Measurements from ENCODE around the gene BABAM2. TPM values are rescaled to one million over a fixed set of nuclear protein-coding genes. Genes with fewer than 3 reads are reported as not detected.

BABAM2 gene
- total RNA-seq, 1 donor from 2014 or later, result 28.5 TPM

DNA sequence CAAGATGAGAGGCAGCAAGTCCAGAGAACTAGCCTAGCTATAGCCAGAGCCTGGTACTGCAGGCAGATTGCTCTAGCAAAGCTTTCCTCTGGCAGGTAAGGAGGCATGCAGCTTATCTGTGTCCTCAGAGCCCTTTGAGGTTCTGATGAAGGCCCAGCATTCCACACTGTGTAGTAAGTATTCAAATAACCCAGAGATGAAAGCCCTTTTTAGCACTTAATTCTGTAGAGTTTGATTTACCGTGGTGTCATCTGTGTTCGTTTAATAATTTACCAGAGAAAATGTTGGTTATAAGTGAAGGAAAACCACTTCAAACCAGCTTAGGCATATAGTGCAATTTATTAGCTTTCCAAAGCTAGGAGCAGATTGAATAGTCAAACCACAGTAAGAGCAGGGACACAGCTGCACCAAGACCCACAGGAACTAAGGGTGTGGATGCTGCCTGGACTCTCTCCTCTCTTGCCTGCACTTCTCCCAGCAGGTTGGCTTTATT lies 226.6 kb downstream of the BABAM2 start:
- no peak overlapping the region for H2AFZ ChIP-seq (ENCODE audit: low read depth, low read length)
- Mint-ChIP-seq H3K4me1 (ENCODE audit: low read depth, unreplicated experiment) (peaks cover 13% of the 10 kb centered on the region), H3K4me3 (ENCODE audit: unreplicated experiment) (no peak overlapping the region), H3K36me3 (ENCODE audit: low read depth, unreplicated experiment) (peaks cover 5% of the 10 kb centered on the region), H3K27me3 (ENCODE audit: low read depth, unreplicated experiment) (no peaks in the 10 kb centered on the region), H3K27ac (ENCODE audit: unreplicated experiment) (no peak overlapping the region), H3K9me3 (ENCODE audit: unreplicated experiment) (peaks cover 8% of the 10 kb centered on the region)
- FAIRE-seq (no peak), DNase-seq (ENCODE audit: low read depth) (peak; percentile 39)
- H3K4me2 ChIP-seq (ENCODE audit: low read length), result no peak overlapping the region
- H3K4me1 ChIP-seq (ENCODE audit: insufficient read depth, low read length), result no peaks in the 10 kb centered on the region
- H3K36me3 ChIP-seq (ENCODE audit: insufficient read depth, low read length), result no peaks in the 10 kb centered on the region
- H3K9ac ChIP-seq (ENCODE audit: low read length), result no peak overlapping the region
- H3K79me2 ChIP-seq (ENCODE audit: insufficient read depth, low read length), result no peaks in the 10 kb centered on the region
- H4K20me1 ChIP-seq (ENCODE audit: insufficient read depth, low read length), result no peaks in the 10 kb centered on the region
- no peak overlapping the region for H3K4me3 ChIP-seq (ENCODE audit: insufficient read depth, low read depth, low read length)
- no peaks in the 10 kb centered on the region for H3K27me3 ChIP-seq (ENCODE audit: insufficient read depth, low read length)
- H3K27ac ChIP-seq (ENCODE audit: low read depth, low read length), result no peak overlapping the region
- no peaks in the 10 kb centered on the region for H3K9me3 ChIP-seq (ENCODE audit: insufficient read depth, low read depth, low read length)
- no peak for TF ChIP-seq EZH2 (IDR thresholded peaks at IDR 0.05; ENCODE audit: insufficient read depth, low read length)
- TF ChIP-seq, protein P1, sequence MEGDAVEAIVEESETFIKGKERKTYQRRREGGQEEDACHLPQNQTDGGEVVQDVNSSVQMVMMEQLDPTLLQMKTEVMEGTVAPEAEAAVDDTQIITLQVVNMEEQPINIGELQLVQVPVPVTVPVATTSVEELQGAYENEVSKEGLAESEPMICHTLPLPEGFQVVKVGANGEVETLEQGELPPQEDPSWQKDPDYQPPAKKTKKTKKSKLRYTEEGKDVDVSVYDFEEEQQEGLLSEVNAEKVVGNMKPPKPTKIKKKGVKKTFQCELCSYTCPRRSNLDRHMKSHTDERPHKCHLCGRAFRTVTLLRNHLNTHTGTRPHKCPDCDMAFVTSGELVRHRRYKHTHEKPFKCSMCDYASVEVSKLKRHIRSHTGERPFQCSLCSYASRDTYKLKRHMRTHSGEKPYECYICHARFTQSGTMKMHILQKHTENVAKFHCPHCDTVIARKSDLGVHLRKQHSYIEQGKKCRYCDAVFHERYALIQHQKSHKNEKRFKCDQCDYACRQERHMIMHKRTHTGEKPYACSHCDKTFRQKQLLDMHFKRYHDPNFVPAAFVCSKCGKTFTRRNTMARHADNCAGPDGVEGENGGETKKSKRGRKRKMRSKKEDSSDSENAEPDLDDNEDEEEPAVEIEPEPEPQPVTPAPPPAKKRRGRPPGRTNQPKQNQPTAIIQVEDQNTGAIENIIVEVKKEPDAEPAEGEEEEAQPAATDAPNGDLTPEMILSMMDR (IDR thresholded peaks at IDR 0.05; ENCODE audit: insufficient read depth, low read depth, low read length), result no peak

DNA sequence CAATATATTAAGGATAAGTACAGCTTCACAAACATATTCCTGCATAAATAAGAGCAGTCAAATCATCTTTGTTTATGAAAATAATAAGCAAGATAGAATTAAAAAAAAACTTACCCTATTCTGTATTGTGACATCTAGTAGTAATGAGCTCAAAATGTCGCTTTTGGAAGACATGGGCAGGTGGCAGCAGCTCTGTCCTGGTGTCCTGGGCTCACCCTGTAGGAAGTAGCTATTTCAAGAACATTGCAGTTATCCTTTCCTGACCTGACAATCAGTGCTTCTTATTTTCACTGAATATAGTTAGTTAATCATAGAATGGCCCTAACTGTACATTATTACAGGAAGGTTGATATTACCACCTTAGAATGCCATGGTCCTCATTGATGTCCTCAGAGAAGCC lies 229.1 kb downstream of the BABAM2 start:
- no peak overlapping the region for H2AFZ ChIP-seq (ENCODE audit: low read depth, low read length)
- no peak overlapping the region for H3K27ac ChIP-seq (ENCODE audit: low read depth, low read length)
- no peaks in the 10 kb centered on the region for H3K4me1 ChIP-seq (ENCODE audit: insufficient read depth, low read length)
- H3K27me3 Mint-ChIP-seq (ENCODE audit: low read depth, unreplicated experiment), result no peaks in the 10 kb centered on the region
- FAIRE-seq (no peak), DNase-seq (ENCODE audit: low read depth) (no peak)
- H3K4me2 ChIP-seq (ENCODE audit: low read length), result no peak overlapping the region
- H3K4me3 ChIP-seq (ENCODE audit: insufficient read depth, low read depth, low read length), result no peak overlapping the region
- H3K27ac Mint-ChIP-seq (ENCODE audit: unreplicated experiment), result no peak overlapping the region
- H3K9ac ChIP-seq (ENCODE audit: low read length), result no peak overlapping the region
- H3K36me3 Mint-ChIP-seq (ENCODE audit: low read depth, unreplicated experiment), result peaks cover 5% of the 10 kb centered on the region
- no peaks in the 10 kb centered on the region for H3K9me3 ChIP-seq (ENCODE audit: insufficient read depth, low read depth, low read length)
- no peaks in the 10 kb centered on the region for H3K9me3 Mint-ChIP-seq (ENCODE audit: unreplicated experiment)
- no peaks in the 10 kb centered on the region for H3K36me3 ChIP-seq (ENCODE audit: insufficient read depth, low read length)
- no peaks in the 10 kb centered on the region for H4K20me1 ChIP-seq (ENCODE audit: insufficient read depth, low read length)
- H3K4me1 Mint-ChIP-seq (ENCODE audit: low read depth, unreplicated experiment), result peaks cover 15% of the 10 kb centered on the region
- H3K4me3 Mint-ChIP-seq (ENCODE audit: unreplicated experiment), result no peak overlapping the region
- no peaks in the 10 kb centered on the region for H3K79me2 ChIP-seq (ENCODE audit: insufficient read depth, low read length)
- no peaks in the 10 kb centered on the region for H3K27me3 ChIP-seq (ENCODE audit: insufficient read depth, low read length)
- no peak for TF ChIP-seq EZH2 (IDR thresholded peaks at IDR 0.05; ENCODE audit: insufficient read depth, low read length)
- TF ChIP-seq, protein P1 (IDR thresholded peaks at IDR 0.05; ENCODE audit: insufficient read depth, low read depth, low read length), result no peak

DNA sequence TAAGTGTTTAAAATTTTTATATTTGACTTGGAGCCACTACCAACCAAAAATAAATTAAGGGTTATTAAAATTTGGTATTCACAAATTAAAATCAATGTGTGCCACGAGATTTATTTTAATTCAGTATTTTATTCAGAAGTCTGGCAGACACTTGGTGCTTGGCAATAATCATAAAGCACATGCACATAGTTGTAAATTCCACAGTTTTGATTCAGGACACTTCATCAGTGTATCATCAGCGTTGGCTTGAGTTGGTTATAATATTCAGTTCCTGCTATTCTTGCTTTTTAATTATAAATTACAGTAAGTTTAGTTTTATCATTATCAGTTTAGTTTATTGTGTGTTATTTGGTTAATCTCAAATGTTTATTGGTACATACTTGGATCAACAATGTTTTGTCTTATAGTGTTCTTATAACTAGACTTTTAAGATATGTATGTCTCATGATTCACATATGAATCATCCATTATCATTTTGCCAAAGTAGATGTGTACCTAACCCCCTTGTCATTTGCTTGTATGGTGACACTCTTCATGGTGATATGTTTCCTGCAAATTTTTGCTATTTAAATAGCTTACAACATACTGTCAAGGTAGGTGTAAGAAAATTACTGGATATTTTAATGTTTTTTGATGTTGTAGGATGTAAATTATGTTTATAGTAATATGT lies 237.9 kb downstream of the BABAM2 start:
- Mint-ChIP-seq H3K4me3 (ENCODE audit: unreplicated experiment) (no peak overlapping the region), H3K4me1 (ENCODE audit: low read depth, unreplicated experiment) (peaks cover 21% of the 10 kb centered on the region), H3K9me3 (ENCODE audit: unreplicated experiment) (peaks cover 3% of the 10 kb centered on the region), H3K27ac (ENCODE audit: unreplicated experiment) (peak overlapping the region; percentile 72), H3K36me3 (ENCODE audit: low read depth, unreplicated experiment) (peaks cover 1% of the 10 kb centered on the region), H3K27me3 (ENCODE audit: low read depth, unreplicated experiment) (no peaks in the 10 kb centered on the region)
- no peaks in the 10 kb centered on the region for H3K79me2 ChIP-seq (ENCODE audit: insufficient read depth, low read length)
- TF ChIP-seq, protein P1 (IDR thresholded peaks at IDR 0.05; ENCODE audit: insufficient read depth, low read depth, low read length), result no peak
- TF ChIP-seq EZH2 (IDR thresholded peaks at IDR 0.05; ENCODE audit: insufficient read depth, low read length), result no peak
- H3K9me3 ChIP-seq (ENCODE audit: insufficient read depth, low read depth, low read length), result no peaks in the 10 kb centered on the region
- H2AFZ ChIP-seq (ENCODE audit: low read depth, low read length), result no peak overlapping the region
- peaks cover 18% of the 10 kb centered on the region for H3K4me1 ChIP-seq (ENCODE audit: insufficient read depth, low read length)
- H3K27me3 ChIP-seq (ENCODE audit: insufficient read depth, low read length), result no peaks in the 10 kb centered on the region
- H3K9ac ChIP-seq (ENCODE audit: low read length), result no peak overlapping the region
- no peak overlapping the region for H3K27ac ChIP-seq (ENCODE audit: low read depth, low read length)
- H4K20me1 ChIP-seq (ENCODE audit: insufficient read depth, low read length), result no peaks in the 10 kb centered on the region
- no peaks in the 10 kb centered on the region for H3K36me3 ChIP-seq (ENCODE audit: insufficient read depth, low read length)
- no peak overlapping the region for H3K4me2 ChIP-seq (ENCODE audit: low read length)
- H3K4me3 ChIP-seq (ENCODE audit: insufficient read depth, low read depth, low read length), result no peak overlapping the region
- no peak for DNase-seq (ENCODE audit: low read depth)
- peak; percentile 55 for FAIRE-seq
